HS-5 (cell line): ENCODE measurements around the gene SIGLEC7.
A peak's percentile ranks its signal among the peaks of the same experiment; 100 is the strongest.

ENCODE experiments used
- DNase-seq: peaks from one replicate; pipeline ENCODE4 v3.0.0-alpha.2; 2012; ENCODE audit warnings: low read depth

Gene SIGLEC7

DNA sequence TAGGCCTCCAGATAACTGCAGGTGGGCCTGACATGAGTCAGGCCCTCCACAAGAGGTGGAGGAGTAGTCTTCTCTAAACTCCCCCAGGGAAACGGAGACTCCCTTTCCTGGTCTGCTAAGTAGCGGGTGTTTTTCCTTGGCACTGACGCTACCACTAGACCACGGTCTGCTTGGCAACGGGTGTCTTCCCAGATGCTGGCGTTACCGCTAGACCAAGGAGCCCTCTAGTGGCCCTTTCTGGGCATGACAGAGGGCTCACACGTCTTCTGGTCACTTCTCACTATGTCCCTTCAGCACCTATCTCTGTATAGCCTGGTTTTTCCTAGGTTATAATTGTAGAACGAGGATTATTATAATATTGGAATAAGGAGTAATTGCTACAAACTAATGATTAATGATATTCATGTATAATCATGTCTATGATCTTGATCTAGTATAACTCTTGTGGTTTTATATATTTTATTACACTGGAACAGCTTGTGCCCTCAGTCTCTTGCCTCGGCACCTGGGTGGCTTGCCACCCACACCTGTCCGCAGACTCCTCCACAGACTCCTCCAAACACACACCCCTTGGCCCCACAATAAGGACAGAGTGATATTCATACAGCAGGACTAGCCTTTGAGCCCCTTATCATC lies 27.3 kb downstream of the SIGLEC7 start:
- peak; percentile 24 for DNase-seq

DNA sequence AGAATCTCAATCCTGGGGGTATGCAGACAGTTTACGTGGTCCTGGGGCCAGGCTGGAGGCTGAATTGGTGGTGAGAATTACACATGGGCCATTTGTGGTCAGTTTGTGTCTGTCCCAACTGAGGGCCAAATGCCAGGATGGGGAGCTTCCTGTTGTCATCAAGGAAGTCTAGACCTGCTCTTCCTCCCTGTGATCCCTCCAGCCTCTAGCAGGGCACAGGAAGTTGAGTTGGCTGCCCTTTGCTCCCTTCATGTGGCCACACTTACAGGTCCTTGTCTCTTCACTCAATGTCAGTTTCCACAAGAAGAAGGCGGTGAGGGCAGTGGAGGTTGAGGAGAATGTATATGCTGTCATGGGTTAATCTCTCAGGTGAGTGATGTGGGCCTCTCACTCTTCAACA lies 30.1 kb downstream of the SIGLEC7 start:
- no peak for DNase-seq

DNA sequence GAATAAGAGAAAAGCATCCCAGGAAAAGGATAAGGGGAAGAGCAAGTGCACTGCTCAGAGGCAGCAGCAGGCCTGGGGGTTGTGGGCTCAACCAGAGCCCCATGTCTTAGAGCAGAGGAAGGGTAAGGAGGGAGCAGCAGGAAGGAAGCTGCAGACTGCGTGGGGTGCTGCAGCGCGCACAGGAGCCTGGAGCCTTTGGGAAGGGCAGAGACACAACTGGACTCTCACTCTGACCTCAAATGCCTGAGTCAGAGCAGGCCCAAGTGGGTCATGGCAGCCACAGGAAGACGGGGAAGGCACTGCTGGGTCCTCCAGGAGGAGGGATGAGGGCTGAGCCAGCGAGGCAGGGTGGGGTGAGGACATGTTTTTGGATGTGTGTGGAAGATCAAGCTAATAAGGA lies 31.6 kb downstream of the SIGLEC7 start:
- no peak for DNase-seq

DNA sequence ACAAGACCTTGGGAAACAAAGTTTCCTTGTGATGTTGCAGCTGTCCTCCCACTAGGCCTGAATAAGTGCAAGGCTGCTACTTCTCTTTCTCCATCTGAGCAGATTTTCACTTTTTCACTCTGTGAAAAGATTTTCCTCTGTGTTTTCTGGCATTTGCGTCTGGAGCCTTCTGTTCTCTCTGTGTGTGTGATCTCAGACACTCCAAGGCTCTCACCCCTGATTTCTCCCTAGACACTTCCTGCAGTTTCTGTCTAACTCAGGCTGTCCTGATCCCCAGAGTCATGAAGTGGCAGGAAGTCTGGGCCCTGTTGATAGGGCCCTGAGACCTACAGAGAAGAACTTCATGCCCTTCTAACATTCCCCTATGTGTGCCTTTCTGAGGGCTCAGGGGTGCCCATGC lies 37.2 kb downstream of the SIGLEC7 start:
- no peak for DNase-seq

DNA sequence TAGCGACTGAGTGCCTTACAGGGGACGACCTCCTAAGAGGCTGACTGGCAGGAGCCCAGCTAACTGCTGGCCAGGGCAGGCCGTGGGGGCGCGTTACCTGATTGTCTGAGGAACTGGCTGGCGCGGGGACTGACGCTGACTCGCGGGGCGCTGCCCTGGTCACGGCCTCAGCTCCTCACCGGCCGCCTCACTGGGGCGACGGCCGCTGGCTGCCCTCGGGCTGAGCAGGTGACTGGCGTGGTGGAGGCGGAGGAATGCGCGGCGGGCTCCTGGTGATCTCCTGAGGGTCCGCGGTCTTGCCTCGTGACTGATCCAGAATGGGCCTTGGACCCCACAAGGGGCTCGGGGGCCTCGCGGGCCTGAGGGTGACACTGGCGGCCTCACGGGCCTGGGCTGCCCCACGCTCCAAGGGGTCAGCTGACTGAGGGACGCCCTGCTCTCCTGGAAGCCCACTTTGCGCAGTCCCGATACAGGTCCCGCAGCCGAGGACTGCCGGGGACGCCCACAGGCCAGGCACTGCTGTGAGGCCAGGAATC lies 39.3 kb downstream of the SIGLEC7 start:
- no peak for DNase-seq

DNA sequence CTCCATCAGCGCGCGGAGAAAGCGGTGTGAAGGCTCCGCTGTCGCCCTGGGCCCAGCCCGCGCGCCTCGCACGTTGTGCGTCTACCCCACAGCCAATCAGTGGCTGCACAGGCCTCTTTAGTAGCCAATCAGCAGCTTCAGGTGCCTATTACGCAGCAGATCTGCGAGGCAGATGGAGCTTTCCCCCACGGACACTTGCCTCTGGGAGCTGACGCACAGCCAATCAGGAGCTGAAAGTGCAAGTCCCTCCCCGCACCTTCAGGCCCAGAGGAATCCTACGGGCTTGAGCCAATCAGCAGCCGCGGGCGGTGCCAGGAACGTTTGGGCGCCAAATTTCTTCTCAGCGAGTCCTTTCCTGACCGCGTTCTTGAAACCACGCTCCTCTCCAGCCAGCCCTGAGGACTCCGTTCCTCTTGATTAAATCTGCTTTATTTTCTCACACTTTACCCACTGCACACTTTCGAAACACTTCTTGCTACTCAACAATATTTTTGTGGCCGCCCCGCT lies 39.9 kb downstream of the SIGLEC7 start:
- DNase-seq: no peak

DNA sequence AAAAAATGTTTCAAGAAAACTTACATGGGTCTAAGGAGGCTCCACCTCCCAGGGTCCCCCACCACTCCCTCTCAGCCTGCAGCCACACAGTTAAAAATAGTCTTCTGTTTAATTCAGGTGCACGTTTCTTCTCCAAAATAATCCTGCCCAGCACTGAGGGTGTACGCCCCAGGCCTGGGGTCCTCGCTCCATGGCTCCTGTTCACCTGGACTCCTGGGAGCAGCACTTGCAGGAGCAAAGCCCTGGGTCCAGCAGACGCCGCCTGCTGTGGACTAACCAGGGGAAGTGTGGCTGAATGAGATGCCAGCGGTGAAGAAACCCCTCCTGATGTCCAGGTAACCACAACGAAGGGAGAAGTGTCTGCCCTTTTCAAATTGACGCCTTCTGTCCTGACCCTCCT lies 41.5 kb downstream of the SIGLEC7 start:
- no peak for DNase-seq

DNA sequence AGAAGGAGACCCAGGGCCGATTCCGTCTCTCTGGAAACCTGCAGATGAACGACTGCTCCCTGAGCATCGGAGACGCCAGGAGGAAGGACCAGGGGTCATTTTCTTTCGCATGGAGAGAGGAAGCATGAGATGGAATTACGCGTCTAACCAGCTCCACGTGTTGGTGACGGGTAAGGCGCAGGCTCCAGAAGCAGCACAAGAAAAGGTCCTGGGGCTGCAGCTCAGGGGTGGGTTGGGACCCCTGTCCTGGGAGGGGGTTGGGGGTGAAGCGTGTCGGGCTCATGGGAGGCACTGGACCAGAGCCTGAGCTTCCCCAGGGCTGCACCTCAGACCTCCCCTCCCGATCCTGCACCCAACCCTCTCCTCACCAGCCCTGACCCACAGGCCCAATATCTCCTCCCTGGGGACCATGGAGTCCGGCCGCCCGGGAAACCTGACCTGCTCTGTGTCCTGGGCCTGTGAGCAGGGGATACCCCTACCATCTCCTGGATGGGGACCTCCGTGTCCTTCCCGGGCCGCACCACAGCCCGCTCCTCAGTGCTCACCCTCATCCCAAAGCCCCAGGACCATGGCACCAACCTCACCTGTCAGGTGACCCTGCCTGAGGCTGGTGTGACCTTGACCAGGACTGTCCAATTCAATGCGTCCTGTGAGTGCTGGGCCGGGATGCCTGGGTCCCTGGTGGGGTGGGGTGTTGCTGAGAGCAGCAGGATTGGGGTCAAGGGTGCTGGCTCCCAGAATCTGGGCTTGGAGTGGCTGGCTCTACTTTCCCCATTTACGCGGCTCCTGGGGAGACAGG lies 43.2 kb downstream of the SIGLEC7 start:
- DNase-seq: no peak

DNA sequence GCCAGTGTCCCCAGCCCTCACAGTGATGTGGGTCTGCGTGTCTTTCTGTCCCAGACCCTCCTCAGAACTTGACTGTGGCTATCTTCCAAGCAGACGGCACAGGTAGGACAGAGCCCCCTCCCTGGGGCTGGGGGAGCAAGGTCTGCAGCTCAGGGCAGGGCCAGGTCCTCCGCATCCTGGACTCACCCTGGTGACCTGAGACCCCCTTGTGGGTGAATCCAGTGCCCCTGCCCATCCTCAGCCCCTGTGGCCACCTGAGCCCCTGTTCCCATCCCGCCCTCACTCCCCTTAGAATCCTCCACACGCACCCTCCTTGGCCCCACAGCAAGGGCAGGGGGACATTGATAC lies 43.7 kb downstream of the SIGLEC7 start:
- DNase-seq: no peak

DNA sequence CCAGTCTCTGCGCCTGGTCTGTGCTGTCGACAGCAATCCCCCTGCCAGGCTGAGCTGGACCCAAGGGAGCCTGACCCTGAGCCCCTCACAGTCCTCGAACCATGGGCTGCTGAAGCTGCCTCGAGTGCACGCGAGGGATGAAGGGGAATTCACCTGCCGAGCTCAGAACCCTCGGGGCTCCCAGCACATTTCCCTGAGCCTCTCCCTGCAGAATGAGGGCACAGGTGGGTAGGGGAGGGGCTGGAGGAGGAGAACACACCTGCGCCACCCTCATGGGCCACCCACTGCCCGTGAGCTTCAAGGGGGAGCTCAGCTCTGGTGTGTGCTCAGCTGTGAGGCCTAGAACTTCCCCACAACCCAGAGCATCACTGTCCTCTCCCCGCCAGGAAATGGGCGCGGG lies 44.2 kb downstream of the SIGLEC7 start:
- DNase-seq: no peak

DNA sequence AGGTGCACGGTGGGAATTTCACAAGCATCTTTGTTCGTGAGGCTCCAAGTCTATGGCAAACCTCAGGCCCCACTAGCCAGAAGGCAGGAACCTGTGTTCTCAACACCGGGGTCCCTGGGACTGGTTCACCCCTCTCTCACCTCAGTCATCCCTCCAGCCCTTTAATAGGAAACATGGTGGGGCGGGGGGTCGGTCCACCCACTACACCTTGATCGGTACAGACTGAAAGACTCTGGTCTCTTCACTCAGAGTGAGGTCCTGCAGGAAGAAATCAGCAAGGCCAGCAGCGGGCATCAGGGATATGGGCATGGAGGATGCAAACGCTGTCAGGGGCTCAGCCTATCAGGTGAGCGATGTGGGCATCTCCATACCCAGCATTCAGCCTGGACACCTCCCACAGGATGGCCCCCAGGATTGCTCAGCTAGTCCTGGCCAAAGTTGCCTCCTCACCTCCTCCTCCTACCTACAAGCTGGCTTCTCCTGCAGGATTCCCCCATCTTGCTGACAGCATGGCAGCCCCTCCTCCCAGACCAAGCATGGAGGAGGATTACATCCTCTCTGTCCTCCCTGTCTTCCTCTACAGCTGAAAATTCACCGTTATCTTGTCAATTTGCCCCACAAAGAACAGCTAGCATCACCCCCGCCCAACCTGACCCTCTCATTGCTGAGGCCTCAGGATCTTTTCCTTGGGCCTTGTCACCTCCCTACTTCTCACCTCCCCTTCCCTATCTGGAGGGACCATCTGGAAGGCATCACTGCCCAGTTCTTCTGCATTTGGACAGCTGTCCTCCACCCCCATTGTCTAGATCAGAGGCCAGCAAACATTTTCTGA lies 45.5 kb downstream of the SIGLEC7 start:
- DNase-seq: no peak

DNA sequence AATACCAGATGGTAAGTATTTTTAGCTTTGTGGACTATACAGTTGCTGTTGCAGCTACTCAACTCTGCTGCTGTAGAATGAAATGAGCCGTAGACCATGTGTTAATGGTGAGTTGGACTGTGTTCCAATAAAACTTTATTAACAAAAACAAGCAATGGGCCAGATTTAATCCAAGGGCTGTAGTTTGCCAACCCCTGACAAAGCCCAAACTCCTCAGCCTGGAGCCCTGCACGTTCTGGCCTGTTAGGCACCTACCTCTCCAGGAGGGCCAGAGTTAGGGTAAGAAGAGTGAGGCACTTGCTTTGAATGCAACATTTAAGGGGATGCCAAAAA lies 46.1 kb downstream of the SIGLEC7 start:
- DNase-seq: no peak

DNA sequence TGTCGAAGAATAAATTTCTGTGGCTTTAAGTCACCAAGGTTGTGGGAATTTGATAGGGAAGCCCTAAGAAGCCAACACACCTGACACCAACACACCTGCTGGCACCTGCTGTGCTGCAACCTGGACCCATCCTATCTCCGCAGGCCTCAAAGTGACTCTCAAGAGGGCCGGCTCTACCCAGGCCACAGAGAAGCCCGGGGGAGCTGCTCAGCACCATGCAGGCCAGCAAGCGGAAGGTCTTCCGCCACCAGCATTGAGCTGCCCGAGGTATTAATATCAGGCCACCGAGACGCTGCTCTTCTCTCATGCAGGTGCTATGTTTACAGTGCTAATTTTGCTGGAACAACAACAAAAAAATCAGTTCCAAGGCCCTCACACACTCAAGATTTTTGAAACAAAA lies 50.6 kb downstream of the SIGLEC7 start:
- DNase-seq: no peak

DNA sequence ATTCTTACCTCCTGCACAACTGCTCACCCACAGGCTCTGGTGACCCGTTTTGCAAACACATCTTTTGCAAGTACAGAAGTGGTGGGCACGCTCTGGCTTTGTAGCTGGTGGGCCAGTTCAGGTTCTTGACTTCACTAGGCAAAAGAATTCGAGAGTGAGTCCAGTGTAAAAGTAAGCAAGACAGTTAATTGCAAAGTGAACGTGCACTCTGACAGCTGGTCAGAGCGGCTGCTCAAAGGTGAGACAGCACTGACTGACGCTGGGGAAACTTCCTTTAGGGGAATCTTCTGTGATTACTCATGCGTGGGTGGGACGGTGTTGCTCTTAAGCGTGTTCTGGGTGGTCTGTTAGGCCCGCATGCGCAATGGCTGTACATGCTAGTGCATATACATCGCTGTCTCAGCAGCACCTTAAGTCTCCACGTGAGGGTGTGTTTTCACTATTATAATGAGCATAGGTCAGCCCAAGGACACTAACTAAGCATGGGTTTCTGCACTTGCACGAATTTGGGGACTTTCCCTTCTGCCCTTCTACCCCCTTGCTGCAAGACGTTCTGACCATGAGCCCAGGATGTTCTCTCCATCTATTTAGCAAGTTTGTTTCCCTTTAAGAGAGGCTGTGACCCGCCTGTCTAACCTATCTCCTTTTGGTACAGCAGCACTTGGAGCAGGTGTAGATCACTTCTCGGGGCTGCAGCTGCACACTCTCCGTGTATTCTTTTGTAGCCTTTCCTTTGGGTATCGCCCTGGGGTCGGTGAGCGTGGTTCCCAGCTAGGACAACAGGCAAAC lies 52.6 kb downstream of the SIGLEC7 start:
- no peak for DNase-seq

DNA sequence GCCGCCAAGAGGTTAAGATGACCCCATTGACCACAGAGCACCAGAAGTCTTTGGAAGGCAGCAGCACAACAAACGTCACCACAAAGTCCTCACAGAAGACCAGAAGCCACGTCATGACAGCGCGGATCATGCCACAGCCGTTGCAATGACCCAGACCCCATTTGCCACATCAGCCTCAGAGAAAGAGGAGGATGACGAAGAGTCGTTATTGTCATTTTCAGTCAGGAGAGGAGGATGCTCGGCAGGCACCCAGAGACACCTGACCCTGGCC lies 53.1 kb downstream of the SIGLEC7 start:
- no peak for DNase-seq

DNA sequence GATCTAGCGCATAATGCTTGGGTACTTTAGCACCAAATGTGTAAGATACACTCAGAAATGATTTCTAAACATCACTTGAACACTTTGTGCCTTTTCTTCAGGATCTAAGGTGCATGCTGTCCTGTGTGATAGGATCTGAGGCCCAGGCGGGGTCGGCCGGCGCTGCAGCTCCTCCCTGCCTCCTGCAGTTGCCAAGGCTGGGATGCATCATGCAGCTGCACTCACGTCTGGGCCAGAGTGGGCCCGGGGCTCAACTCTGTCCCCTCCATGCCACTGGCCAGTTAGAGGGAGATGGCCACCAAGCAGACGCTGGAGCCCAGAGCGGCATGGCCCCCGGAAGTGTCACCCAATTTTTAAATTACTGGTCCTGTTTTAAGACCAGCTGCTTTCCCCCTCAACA lies 53.5 kb downstream of the SIGLEC7 start:
- DNase-seq: no peak

DNA sequence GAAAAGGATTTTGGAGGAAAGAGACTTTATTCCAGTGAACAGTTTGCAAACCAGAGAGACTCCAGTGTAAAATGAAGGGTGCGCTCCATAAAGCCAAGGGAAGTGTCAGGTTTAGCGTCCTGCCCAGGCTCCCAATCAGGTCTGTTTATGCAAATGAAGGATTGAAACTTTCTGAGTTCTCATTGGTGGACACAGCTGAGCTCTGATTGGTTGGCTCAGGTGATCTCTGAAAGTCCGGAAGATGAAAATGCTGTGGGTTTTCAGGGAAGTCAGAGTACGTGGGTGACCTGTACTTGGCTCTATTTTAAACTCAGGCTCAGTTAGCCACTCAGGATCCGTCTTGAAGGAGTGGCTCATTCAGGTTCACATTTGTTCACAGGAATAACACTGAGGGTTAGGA lies 54.1 kb downstream of the SIGLEC7 start:
- DNase-seq: no peak

DNA sequence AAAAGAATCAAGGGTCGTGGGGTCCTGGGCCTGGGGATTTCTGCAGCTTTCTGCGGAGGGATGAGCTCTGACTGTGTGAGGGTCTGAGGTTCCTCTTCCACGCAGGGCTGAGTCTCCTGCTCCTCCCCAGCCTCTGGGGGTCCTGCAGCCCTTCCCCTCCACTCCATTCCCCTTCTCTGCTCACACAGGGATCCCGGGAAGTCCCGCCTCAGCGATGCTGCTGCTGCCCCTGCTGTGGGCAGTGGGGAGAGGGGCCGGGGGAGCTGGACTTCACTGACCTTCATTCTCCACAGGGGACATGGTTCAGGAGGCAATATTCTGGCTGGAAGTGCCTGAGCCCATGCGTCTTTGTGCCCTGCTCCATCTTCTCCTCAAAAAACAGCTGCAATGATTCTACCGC lies 56.5 kb downstream of the SIGLEC7 start:
- no peak for DNase-seq

DNA sequence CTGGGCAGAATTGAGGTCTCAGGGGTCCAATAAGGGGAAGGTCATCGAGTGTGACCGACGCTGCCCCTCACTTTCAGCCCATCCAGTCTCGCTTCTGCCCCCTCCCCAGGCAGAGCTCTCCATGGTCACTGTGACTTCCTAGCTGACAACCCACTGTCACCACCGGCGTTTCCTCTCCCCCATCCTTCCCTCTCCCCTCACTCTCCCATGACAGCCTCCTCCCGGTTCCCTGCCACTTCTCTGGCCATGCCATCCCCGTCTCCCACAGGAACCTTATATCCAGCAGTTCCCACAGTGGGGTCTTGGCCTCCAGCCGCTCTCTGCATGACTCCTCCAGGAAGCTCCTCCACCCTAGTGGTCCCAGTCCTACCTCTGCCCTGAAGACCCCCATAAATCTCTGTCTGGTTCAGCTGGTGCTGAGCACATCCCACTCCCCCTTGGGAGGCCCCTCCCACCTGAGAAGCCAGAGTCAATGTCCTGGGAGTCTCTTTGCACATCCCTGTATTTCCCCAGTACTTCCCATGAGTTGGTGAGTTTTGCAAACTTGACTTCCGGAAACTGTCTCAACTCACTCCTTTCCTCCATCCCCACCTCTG lies 58.1 kb downstream of the SIGLEC7 start:
- no peak for DNase-seq

DNA sequence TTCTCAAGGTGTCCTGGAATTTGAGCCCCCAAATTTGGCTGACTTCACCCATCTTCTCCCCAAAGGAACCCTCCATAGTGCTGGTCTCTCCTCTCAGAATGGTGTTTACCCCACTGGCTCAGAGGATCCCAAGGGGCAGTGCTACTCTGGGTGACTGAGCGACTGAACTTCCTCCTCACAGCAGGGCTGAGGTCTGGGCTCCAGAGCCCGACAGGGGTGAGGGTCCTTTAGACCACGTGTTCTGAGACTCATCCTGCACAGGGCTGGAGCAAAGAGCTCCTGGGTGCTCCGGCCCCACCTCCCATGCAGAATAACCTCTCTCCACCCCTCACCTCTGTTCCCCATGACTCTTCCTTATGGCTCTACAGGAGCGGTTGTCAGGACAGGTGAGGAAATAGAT lies 59.6 kb downstream of the SIGLEC7 start:
- DNase-seq: no peak
